Measurements from ENCODE around the gene LMF2.

The LMF2 gene

GRCh38 chr22:50532824-50533796, 25.6 kb upstream of the LMF2 start:
- H3K4me3 ChIP-seq (ENCODE audit: low read length): no peak overlapping the region
- peaks cover 36% of the 10 kb centered on the region for H3K4me1 ChIP-seq (ENCODE audit: control insufficient read depth, insufficient read depth, low read length)
- H3K36me3 ChIP-seq (ENCODE audit: insufficient read depth, low read length): no peaks in the 10 kb centered on the region
- no peak overlapping the region for H3K9ac ChIP-seq (ENCODE audit: low read depth, low read length)
- H3K4me2 ChIP-seq (ENCODE audit: low read length): no peak overlapping the region
- H3K9me3 ChIP-seq (replicated peaks; ENCODE audit: low read length): no peaks in the 10 kb centered on the region
- H3K27me3 ChIP-seq (ENCODE audit: control insufficient read depth, insufficient read depth, low read length): peaks cover 29% of the 10 kb centered on the region

- H3K27me3 ChIP-seq (ENCODE audit: control insufficient read depth, insufficient read depth, low read length): peaks cover 29% of the 10 kb centered on the region
- H3K36me3 ChIP-seq (ENCODE audit: insufficient read depth, low read length): no peaks in the 10 kb centered on the region
- H3K4me2 ChIP-seq (ENCODE audit: low read length): peak overlapping the region; percentile 73
- no peaks in the 10 kb centered on the region for H3K9me3 ChIP-seq (replicated peaks; ENCODE audit: low read length)
- peaks cover 41% of the 10 kb centered on the region for H3K4me1 ChIP-seq (ENCODE audit: control insufficient read depth, insufficient read depth, low read length)
- peak overlapping the region; percentile 63 for H3K9ac ChIP-seq (ENCODE audit: low read depth, low read length)
- H3K4me3 ChIP-seq (ENCODE audit: low read length): peak overlapping the region; percentile 58
These were observed 24.6 kb upstream of the LMF2 start for GRCh38 chr22:50531962-50532674.

- peak overlapping the region; percentile 73 for H3K4me2 ChIP-seq (ENCODE audit: low read length)
- H3K36me3 ChIP-seq (ENCODE audit: insufficient read depth, low read length): no peaks in the 10 kb centered on the region
- H3K4me1 ChIP-seq (ENCODE audit: control insufficient read depth, insufficient read depth, low read length): peaks cover 46% of the 10 kb centered on the region
- no peaks in the 10 kb centered on the region for H3K9me3 ChIP-seq (replicated peaks; ENCODE audit: low read length)
- peaks cover 29% of the 10 kb centered on the region for H3K27me3 ChIP-seq (ENCODE audit: control insufficient read depth, insufficient read depth, low read length)
- peak overlapping the region; percentile 64 for H3K9ac ChIP-seq (ENCODE audit: low read depth, low read length)
- H3K4me3 ChIP-seq (ENCODE audit: low read length): peak overlapping the region; percentile 58
These were observed 24.1 kb upstream of the LMF2 start for GRCh38 chr22:50531546-50531961.

GRCh38 chr22:50530877-50531545, 23.5 kb upstream of the LMF2 start:
- Histone ChIP-seq H3K27me3 (ENCODE audit: control insufficient read depth, insufficient read depth, low read length) (peaks cover 29% of the 10 kb centered on the region), H3K4me1 (ENCODE audit: control insufficient read depth, insufficient read depth, low read length) (peaks cover 47% of the 10 kb centered on the region), H3K9ac (ENCODE audit: low read depth, low read length) (peak overlapping the region; percentile 67), H3K4me3 (ENCODE audit: low read length) (peak overlapping the region; percentile 58), H3K4me2 (ENCODE audit: low read length) (peak overlapping the region; percentile 73), H3K9me3 (replicated peaks; ENCODE audit: low read length) (no peaks in the 10 kb centered on the region), H3K36me3 (ENCODE audit: insufficient read depth, low read length) (no peaks in the 10 kb centered on the region)

GRCh38 chr22:50530580-50530876, 23.0 kb upstream of the LMF2 start:
- peaks cover 47% of the 10 kb centered on the region for H3K4me1 ChIP-seq (ENCODE audit: control insufficient read depth, insufficient read depth, low read length)
- H3K4me2 ChIP-seq (ENCODE audit: low read length): peak overlapping the region; percentile 73
- peak overlapping the region; percentile 67 for H3K9ac ChIP-seq (ENCODE audit: low read depth, low read length)
- peak overlapping the region; percentile 58 for H3K4me3 ChIP-seq (ENCODE audit: low read length)
- peaks cover 29% of the 10 kb centered on the region for H3K27me3 ChIP-seq (ENCODE audit: control insufficient read depth, insufficient read depth, low read length)
- H3K9me3 ChIP-seq (replicated peaks; ENCODE audit: low read length): no peaks in the 10 kb centered on the region
- no peaks in the 10 kb centered on the region for H3K36me3 ChIP-seq (ENCODE audit: insufficient read depth, low read length)

GRCh38 chr22:50529897-50530579, 22.5 kb upstream of the LMF2 start, which contains the start of gene TYMP:
TSS of gene TYMP (minus strand) at chr22:50530012. CDS start at chr22:50529709, 303 bp downstream.
- H3K9ac ChIP-seq (ENCODE audit: low read depth, low read length): peak within 1 kb of the TSS; percentile 67
- peak within 1 kb of the TSS; percentile 58 for H3K4me3 ChIP-seq (ENCODE audit: low read length)
- H3K4me1 ChIP-seq (ENCODE audit: control insufficient read depth, insufficient read depth, low read length): peaks cover 47% of the 10 kb centered on the region
- H3K9me3 ChIP-seq (replicated peaks; ENCODE audit: low read length): no peaks in the 10 kb centered on the region
- no peaks in the 10 kb centered on the region for H3K36me3 ChIP-seq (ENCODE audit: insufficient read depth, low read length)
- H3K4me2 ChIP-seq (ENCODE audit: low read length): peak within 1 kb of the TSS; percentile 73
- H3K27me3 ChIP-seq (ENCODE audit: control insufficient read depth, insufficient read depth, low read length): peaks cover 29% of the 10 kb centered on the region

GRCh38 chr22:50529416-50529896, 22.0 kb upstream of the LMF2 start:
- Histone ChIP-seq H3K4me1 (ENCODE audit: control insufficient read depth, insufficient read depth, low read length) (peaks cover 52% of the 10 kb centered on the region), H3K4me3 (ENCODE audit: low read length) (peak overlapping the region; percentile 58), H3K9ac (ENCODE audit: low read depth, low read length) (peak overlapping the region; percentile 67), H3K4me2 (ENCODE audit: low read length) (peak overlapping the region; percentile 73), H3K27me3 (ENCODE audit: control insufficient read depth, insufficient read depth, low read length) (peaks cover 29% of the 10 kb centered on the region), H3K9me3 (replicated peaks; ENCODE audit: low read length) (no peaks in the 10 kb centered on the region), H3K36me3 (ENCODE audit: insufficient read depth, low read length) (peaks cover under 1% of the 10 kb centered on the region)

GRCh38 chr22:50528682-50529415, 21.3 kb upstream of the LMF2 start:
- no peak overlapping the region for H3K9ac ChIP-seq (ENCODE audit: low read depth, low read length)

GRCh38 chr22:50527921-50528681, 20.6 kb upstream of the LMF2 start:
- Histone ChIP-seq H3K4me3 (ENCODE audit: low read length) (no peak overlapping the region), H3K9ac (ENCODE audit: low read depth, low read length) (no peak overlapping the region), H3K36me3 (ENCODE audit: insufficient read depth, low read length) (peaks cover 14% of the 10 kb centered on the region), H3K4me1 (ENCODE audit: control insufficient read depth, insufficient read depth, low read length) (peaks cover 59% of the 10 kb centered on the region), H3K27me3 (ENCODE audit: control insufficient read depth, insufficient read depth, low read length) (peaks cover 29% of the 10 kb centered on the region), H3K9me3 (replicated peaks; ENCODE audit: low read length) (no peaks in the 10 kb centered on the region), H3K4me2 (ENCODE audit: low read length) (no peak overlapping the region)

More at GRCh38 chr22:50528682-50529415, 21.3 kb upstream of the LMF2 start:
- peaks cover 29% of the 10 kb centered on the region for H3K27me3 ChIP-seq (ENCODE audit: control insufficient read depth, insufficient read depth, low read length)
- no peaks in the 10 kb centered on the region for H3K9me3 ChIP-seq (replicated peaks; ENCODE audit: low read length)
- peaks cover 56% of the 10 kb centered on the region for H3K4me1 ChIP-seq (ENCODE audit: control insufficient read depth, insufficient read depth, low read length)
- H3K36me3 ChIP-seq (ENCODE audit: insufficient read depth, low read length): peaks cover 7% of the 10 kb centered on the region
- H3K4me3 ChIP-seq (ENCODE audit: low read length): no peak overlapping the region
- peak overlapping the region; percentile 73 for H3K4me2 ChIP-seq (ENCODE audit: low read length)
